Liver (tissue), 3 donors: ENCODE measurements around the gene CENPO.

ENCODE experiments used
- EGR1 ChIP-seq, 2 donors: IDR thresholded peaks; 2 replicates each; pipeline ENCODE4 v1.6.1; 2016 to 2018; ENCODE audit warnings: antibody characterized with exemption in 2 of 2, low read depth in 2 of 2
- FOXA1 ChIP-seq: IDR thresholded peaks from 2 replicates; pipeline ENCODE4 v1.6.1; 2016; ENCODE audit warnings: antibody characterized with exemption
- JUND ChIP-seq, 2 donors: IDR thresholded peaks; 2 replicates each; pipeline ENCODE4 v1.6.1; 2016; ENCODE audit warnings: antibody characterized with exemption in 2 of 2
- RAD21 ChIP-seq, 2 donors: IDR thresholded peaks; 2 replicates each; pipeline ENCODE4 v1.6.1; 2016; ENCODE audit warnings: antibody characterized with exemption in 2 of 2, mild to moderate bottlenecking in 2 of 2
- RXRA ChIP-seq, 2 donors: IDR thresholded peaks; 2 replicates each; pipeline ENCODE4 v1.6.1; 2017 to 2018; ENCODE audit warnings: antibody characterized with exemption in 2 of 2, mild to moderate bottlenecking in 1 of 2
- TAF1 ChIP-seq: conservative IDR thresholded peaks from 2 replicates; pipeline ENCODE4 v1.6.1; 2016; ENCODE audit warnings: antibody characterized with exemption, mild to moderate bottlenecking
- TF ChIP-seq, protein P1 (sequence below): fragments of 150-350 bp; IDR thresholded peaks from 2 replicates; pipeline ENCODE4 v1.5.1; 2017; ENCODE audit warnings: improper control_type of control experiment, low read depth, low read length; ENCODE audit not compliant: missing input control
- TF ChIP-seq, protein P2 (sequence below): IDR thresholded peaks from 2 replicates; pipeline ENCODE4 v1.6.1; 2016; ENCODE audit warnings: antibody characterized with exemption, mild to moderate bottlenecking
- TF ChIP-seq, protein P3 (sequence below): IDR thresholded peaks from 2 replicates; pipeline ENCODE4 v1.6.1; 2016; ENCODE audit warnings: antibody characterized with exemption
- TF ChIP-seq, protein P4 (sequence below): IDR thresholded peaks from 2 replicates; pipeline ENCODE4 v1.6.1; 2016; ENCODE audit warnings: antibody characterized with exemption
- donor health status: healthy.
- donor health status: healthy.

DNA sequence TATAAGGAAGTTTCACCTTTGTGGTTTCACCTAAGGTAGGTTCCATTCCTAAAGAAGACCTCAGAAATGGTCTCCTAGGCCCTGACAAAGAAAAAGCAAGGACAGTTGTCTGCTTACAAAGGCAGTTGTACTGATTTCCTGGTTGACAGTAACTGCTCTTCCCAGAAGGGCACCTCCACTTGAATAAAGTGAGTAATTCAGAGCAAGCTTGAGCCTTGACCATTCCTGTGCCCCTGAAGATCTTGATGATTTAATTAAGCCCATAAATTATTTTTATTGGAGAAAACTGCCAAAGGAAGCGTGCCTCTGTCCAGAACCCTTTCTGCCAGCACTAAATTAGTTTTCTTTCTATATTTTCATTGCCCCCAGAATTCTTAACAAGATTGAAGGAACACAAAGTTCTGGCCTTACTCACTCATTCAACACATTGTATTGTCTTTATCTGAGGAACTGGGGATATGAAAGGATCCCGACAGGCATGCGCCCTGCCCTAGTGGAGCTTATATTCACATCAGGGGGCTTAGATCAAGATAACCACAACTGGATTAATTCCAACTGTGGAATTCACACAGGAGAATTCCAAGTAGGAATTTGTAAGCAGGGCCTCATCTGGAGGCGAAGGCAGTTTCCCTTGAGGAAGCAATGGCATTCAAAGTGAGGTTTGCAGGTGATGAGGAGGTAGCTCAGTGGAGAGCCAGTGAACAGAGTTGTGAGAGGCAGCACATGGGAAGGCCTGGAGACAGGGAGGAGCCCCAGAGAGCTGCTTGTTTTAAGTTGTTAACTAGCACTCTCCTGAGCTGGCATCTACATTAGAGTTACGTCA is 21.2 kb upstream of the CENPO start:
- TF ChIP-seq, protein P1, sequence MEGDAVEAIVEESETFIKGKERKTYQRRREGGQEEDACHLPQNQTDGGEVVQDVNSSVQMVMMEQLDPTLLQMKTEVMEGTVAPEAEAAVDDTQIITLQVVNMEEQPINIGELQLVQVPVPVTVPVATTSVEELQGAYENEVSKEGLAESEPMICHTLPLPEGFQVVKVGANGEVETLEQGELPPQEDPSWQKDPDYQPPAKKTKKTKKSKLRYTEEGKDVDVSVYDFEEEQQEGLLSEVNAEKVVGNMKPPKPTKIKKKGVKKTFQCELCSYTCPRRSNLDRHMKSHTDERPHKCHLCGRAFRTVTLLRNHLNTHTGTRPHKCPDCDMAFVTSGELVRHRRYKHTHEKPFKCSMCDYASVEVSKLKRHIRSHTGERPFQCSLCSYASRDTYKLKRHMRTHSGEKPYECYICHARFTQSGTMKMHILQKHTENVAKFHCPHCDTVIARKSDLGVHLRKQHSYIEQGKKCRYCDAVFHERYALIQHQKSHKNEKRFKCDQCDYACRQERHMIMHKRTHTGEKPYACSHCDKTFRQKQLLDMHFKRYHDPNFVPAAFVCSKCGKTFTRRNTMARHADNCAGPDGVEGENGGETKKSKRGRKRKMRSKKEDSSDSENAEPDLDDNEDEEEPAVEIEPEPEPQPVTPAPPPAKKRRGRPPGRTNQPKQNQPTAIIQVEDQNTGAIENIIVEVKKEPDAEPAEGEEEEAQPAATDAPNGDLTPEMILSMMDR: no peak
- TF ChIP-seq, protein P2, sequence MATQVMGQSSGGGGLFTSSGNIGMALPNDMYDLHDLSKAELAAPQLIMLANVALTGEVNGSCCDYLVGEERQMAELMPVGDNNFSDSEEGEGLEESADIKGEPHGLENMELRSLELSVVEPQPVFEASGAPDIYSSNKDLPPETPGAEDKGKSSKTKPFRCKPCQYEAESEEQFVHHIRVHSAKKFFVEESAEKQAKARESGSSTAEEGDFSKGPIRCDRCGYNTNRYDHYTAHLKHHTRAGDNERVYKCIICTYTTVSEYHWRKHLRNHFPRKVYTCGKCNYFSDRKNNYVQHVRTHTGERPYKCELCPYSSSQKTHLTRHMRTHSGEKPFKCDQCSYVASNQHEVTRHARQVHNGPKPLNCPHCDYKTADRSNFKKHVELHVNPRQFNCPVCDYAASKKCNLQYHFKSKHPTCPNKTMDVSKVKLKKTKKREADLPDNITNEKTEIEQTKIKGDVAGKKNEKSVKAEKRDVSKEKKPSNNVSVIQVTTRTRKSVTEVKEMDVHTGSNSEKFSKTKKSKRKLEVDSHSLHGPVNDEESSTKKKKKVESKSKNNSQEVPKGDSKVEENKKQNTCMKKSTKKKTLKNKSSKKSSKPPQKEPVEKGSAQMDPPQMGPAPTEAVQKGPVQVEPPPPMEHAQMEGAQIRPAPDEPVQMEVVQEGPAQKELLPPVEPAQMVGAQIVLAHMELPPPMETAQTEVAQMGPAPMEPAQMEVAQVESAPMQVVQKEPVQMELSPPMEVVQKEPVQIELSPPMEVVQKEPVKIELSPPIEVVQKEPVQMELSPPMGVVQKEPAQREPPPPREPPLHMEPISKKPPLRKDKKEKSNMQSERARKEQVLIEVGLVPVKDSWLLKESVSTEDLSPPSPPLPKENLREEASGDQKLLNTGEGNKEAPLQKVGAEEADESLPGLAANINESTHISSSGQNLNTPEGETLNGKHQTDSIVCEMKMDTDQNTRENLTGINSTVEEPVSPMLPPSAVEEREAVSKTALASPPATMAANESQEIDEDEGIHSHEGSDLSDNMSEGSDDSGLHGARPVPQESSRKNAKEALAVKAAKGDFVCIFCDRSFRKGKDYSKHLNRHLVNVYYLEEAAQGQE: no peak
- TF ChIP-seq TAF1: no peak
- TF ChIP-seq, protein P3, sequence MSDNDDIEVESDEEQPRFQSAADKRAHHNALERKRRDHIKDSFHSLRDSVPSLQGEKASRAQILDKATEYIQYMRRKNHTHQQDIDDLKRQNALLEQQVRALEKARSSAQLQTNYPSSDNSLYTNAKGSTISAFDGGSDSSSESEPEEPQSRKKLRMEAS: no peak
- TF ChIP-seq, protein P4, sequence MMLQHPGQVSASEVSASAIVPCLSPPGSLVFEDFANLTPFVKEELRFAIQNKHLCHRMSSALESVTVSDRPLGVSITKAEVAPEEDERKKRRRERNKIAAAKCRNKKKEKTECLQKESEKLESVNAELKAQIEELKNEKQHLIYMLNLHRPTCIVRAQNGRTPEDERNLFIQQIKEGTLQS: no peak
- no peak for TF ChIP-seq JUND (IDR thresholded peaks at IDR 0.05)
- TF ChIP-seq FOXA1: no peak
- no peak for TF ChIP-seq RAD21 (IDR thresholded peaks at IDR 0.05)
- TF ChIP-seq EGR1 (IDR thresholded peaks at IDR 0.05; ENCODE audit: low read depth in 2 of 2): no peak
- no peak for TF ChIP-seq RXRA (IDR thresholded peaks at IDR 0.05)
